MCF 10A (cell line): ENCODE results near the gene PCIF1. TPM values are rescaled to one million over a fixed set of nuclear protein-coding genes. Genes with fewer than 3 reads are reported as not detected.

Experiments
- BruUV-seq: library from RNA; stranded (reverse); fragments of 400-500 nt; replicated peaks from 2 replicates; lab custom pipeline; 2021; lab: Mats Ljungman, UMichigan
- CTCF ChIA-PET: fragments of 300-600 bp; sonication (Branson Sonifier 250); formaldehyde crosslinking; extraction: SDS; loops from one replicate; lab custom pipeline; 2021; ENCODE audit warnings: antibody characterized with exemption, inconsistent platforms; lab: Yijun Ruan, JAX
- POLR2A ChIA-PET: fragments of 300-600, 350-650 bp; sonication (Branson Sonifier 250); formaldehyde crosslinking; extraction: SDS; loops from one replicate; lab custom pipeline; 2020; ENCODE audit warnings: antibody characterized with exemption, inconsistent platforms; lab: Yijun Ruan, JAX
- DNase-seq: peaks from one replicate; pipeline ENCODE4 v3.0.0-alpha.2; 2018; ENCODE audit not compliant: unreplicated experiment
- H3K27ac Mint-ChIP-seq: one replicate; pipeline ENCODE4 v1.8.0; 2022; ENCODE audit warnings: mild to moderate bottlenecking, low read depth, mixed read lengths; ENCODE audit not compliant: unreplicated experiment
- H3K27me3 Mint-ChIP-seq: one replicate; pipeline ENCODE4 v1.8.0; 2022; ENCODE audit warnings: mixed read lengths; ENCODE audit not compliant: insufficient read depth, unreplicated experiment
- H3K36me3 Mint-ChIP-seq: one replicate; pipeline ENCODE4 v1.8.0; 2022; ENCODE audit warnings: mild to moderate bottlenecking, moderate library complexity, mixed read lengths; ENCODE audit not compliant: insufficient read depth, unreplicated experiment
- H3K4me1 Mint-ChIP-seq: one replicate; pipeline ENCODE4 v1.8.0; 2022; ENCODE audit warnings: mixed read lengths; ENCODE audit not compliant: insufficient read depth, unreplicated experiment
- H3K4me3 Mint-ChIP-seq: one replicate; pipeline ENCODE4 v1.8.0; 2022; ENCODE audit warnings: mild to moderate bottlenecking, moderate library complexity, mixed read lengths; ENCODE audit not compliant: unreplicated experiment
- H3K9me3 Mint-ChIP-seq: one replicate; pipeline ENCODE4 v1.8.0; 2022; ENCODE audit warnings: mixed read lengths; ENCODE audit not compliant: unreplicated experiment
- intact Hi-C: fragments of 100-400 bp; cut with micrococcal nuclease; formaldehyde crosslinking; loops from 2 replicates; pipeline ENCODE4 v1.14.1; 2022
- total RNA-seq: library from RNA; stranded (reverse); gene quantifications from 2 replicates; pipeline ENCODE4 v1.2.3, GENCODE V29; 2022
- TF ChIP-seq, protein P1 (sequence below): fragments of 200-600 bp; IDR thresholded peaks from one replicate; pipeline ENCODE4 v1.8.0; 2022; ENCODE audit warnings: antibody characterized with exemption, mild to moderate bottlenecking; ENCODE audit not compliant: unreplicated experiment

Gene PCIF1
- total RNA-seq, 1 experiment from 2014 or later: 20.5 TPM

DNA sequence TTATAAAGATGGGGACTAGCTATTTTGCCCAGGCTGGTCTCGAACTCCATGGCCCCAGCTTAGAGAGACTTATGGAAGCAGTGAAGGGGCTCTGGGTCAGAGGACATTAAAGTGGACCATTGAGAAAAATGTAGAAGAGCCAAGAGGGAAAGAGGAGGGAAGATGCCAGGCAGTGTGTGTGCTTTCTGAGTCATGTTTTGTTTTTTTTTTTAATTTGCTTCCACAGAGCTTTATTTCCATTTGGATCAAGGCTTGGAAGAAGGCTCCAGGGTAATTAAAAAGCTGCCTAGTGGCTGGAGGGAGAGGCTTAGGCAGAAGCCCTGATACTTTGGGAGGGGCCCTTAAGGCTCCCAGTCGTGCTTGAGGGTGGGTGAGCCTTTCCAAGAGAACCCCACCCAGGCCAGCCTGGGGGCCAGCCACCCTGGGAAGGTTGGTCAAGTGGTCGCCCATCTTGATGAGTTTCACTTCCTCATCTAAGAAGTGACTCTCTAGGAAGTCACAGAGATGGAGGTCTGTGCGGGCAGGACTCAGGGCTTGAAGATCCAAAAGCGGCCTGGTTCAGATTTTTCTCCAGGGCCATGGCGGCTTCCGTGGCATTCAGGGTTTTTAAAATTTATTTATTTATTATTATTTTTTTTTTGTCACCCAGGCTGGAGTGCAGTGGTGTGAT, 40.5 kb downstream of the PCIF1 start:
- H3K27me3 Mint-ChIP-seq: no peaks in the 10 kb centered on the region
- ChIA-PET POLR2A (interaction anchor here (0.6 to 6.0 kb wide), 6 partner anchors 12 to 652 kb away, joined by 3 to 123 read pairs (median 4); partner anchors contain the start of gene PCIF1), CTCF (interaction anchor here (0.6 to 13.5 kb wide), 4 partner anchors 12 to 549 kb away, joined by 3 to 200 read pairs (median 6); no protein-coding TSS in a partner anchor)
- peaks cover 8% of the 10 kb centered on the region for H3K36me3 Mint-ChIP-seq
- TF ChIP-seq, protein P1, sequence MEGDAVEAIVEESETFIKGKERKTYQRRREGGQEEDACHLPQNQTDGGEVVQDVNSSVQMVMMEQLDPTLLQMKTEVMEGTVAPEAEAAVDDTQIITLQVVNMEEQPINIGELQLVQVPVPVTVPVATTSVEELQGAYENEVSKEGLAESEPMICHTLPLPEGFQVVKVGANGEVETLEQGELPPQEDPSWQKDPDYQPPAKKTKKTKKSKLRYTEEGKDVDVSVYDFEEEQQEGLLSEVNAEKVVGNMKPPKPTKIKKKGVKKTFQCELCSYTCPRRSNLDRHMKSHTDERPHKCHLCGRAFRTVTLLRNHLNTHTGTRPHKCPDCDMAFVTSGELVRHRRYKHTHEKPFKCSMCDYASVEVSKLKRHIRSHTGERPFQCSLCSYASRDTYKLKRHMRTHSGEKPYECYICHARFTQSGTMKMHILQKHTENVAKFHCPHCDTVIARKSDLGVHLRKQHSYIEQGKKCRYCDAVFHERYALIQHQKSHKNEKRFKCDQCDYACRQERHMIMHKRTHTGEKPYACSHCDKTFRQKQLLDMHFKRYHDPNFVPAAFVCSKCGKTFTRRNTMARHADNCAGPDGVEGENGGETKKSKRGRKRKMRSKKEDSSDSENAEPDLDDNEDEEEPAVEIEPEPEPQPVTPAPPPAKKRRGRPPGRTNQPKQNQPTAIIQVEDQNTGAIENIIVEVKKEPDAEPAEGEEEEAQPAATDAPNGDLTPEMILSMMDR: no peak
- DNase-seq: no peak
- intact Hi-C loops: no loop called here
- no peaks in the 10 kb centered on the region for H3K9me3 Mint-ChIP-seq
- H3K27ac Mint-ChIP-seq: no peak overlapping the region
- H3K4me1 Mint-ChIP-seq: peaks cover 22% of the 10 kb centered on the region
- no TSS peak for BruUV-seq
- no peak overlapping the region for H3K4me3 Mint-ChIP-seq

DNA sequence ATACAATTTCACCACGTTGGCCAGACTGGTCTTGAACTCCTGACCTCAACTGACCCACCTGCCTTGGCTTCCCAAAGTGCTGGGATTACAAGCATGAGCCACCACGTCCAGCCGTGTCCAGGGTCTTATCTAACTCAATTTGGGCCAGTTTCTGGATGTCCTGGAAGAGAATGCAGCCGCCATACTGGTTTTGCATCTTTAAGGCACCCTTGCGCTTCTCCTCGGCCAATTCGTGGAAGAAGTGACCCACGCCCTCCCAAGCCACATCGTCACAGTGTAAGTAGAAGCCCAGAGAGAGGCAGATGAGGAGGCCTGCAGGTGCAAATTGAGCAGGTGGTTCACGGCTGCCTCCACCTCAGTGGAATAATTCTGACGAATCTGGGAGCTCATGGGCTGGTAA, 41.2 kb downstream of the PCIF1 start:
- CTCF ChIA-PET: interaction anchor here (0.6 to 13.5 kb wide), 2 partner anchors 15 to 586 kb away, joined by 3 to 200 read pairs; no protein-coding TSS in a partner anchor
- TF ChIP-seq, protein P1: no peak
- Mint-ChIP-seq H3K27me3 (no peaks in the 10 kb centered on the region), H3K27ac (no peak overlapping the region), H3K9me3 (no peaks in the 10 kb centered on the region), H3K36me3 (peaks cover 8% of the 10 kb centered on the region), H3K4me1 (peaks cover 17% of the 10 kb centered on the region), H3K4me3 (no peak overlapping the region)
- POLR2A ChIA-PET: interaction anchor here (1.0 to 1.9 kb wide), 3 partner anchors 12 to 195 kb away, joined by 3 to 5 read pairs (median 4); no protein-coding TSS in a partner anchor
- BruUV-seq: no TSS peak
- no peak for DNase-seq
- intact Hi-C loops: no loop called here

GRCh38 chr20:45976086-45976485, 41.6 kb downstream of the PCIF1 start:
- intact Hi-C loops: no loop called here
- H3K9me3 Mint-ChIP-seq: no peaks in the 10 kb centered on the region
- no peak overlapping the region for H3K27ac Mint-ChIP-seq
- ChIA-PET POLR2A (interaction anchor here (1.0 to 1.9 kb wide), 3 partner anchors 11 to 195 kb away, joined by 3 to 5 read pairs (median 4); no protein-coding TSS in a partner anchor), CTCF (interaction anchor here (0.6 to 13.5 kb wide), 3 partner anchors 14 to 586 kb away, joined by 3 to 200 read pairs (median 3); no protein-coding TSS in a partner anchor)
- no TSS peak for BruUV-seq
- TF ChIP-seq, protein P1: no peak
- DNase-seq: no peak
- no peak overlapping the region for H3K4me3 Mint-ChIP-seq
- no peaks in the 10 kb centered on the region for H3K27me3 Mint-ChIP-seq
- H3K36me3 Mint-ChIP-seq: peaks cover 8% of the 10 kb centered on the region
- H3K4me1 Mint-ChIP-seq: peaks cover 17% of the 10 kb centered on the region

DNA sequence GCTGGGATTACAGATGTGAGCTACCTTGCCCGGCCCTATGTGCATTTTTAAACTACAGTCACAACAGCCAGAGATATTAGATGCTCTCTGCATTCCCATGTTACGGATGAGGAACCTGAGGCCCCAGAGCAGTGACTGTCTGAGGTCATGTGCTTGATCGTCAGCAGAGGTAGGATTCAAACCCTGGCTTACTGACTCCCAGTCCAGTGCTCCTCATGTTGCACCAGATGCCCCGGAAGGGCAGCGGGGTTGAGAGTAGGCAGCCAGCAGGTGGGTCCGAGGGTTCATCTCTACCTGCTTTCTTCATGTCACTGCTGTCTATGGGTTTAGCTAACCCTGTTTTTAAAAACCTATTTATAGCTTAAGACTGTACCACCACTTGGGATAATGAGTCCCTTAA, 46.8 kb downstream of the PCIF1 start:
- no peaks in the 10 kb centered on the region for H3K9me3 Mint-ChIP-seq
- TF ChIP-seq, protein P1: no peak
- intact Hi-C loops: no loop called here
- H3K36me3 Mint-ChIP-seq: no peaks in the 10 kb centered on the region
- no peak overlapping the region for H3K4me3 Mint-ChIP-seq
- CTCF ChIA-PET: interaction anchor here (0.6 to 12.1 kb wide), 5 partner anchors 8 to 403 kb away, joined by 3 to 146 read pairs (median 4); no protein-coding TSS in a partner anchor
- no peaks in the 10 kb centered on the region for H3K27me3 Mint-ChIP-seq
- DNase-seq: no peak
- H3K27ac Mint-ChIP-seq: no peak overlapping the region
- POLR2A ChIA-PET: interaction anchor here (3.1 kb wide), 1 partner anchor 10 kb away, joined by 25 read pairs; the partner anchor contains the start of gene ZNF335
- BruUV-seq: no TSS peak
- H3K4me1 Mint-ChIP-seq: no peaks in the 10 kb centered on the region
